Tibial nerve (tissue), 4 donors: ENCODE measurements around the gene PIK3C2A.

ENCODE experiments used
- CTCF ChIP-seq, 5 experiments: fragments of 200-600 bp in 3 of 5; fragments of 450-650 bp in 2 of 5; sonication (generic) in 3 of 5; IDR thresholded peaks; one replicate each; pipeline ENCODE4 v1.5.1; 2016 to 2019; ENCODE audit warnings: antibody characterized with exemption in 5 of 5, mild to moderate bottlenecking in 3 of 5, moderate library complexity in 2 of 5
- EP300 ChIP-seq, 2 donors: sonication (generic); formaldehyde crosslinking; IDR thresholded peaks; one replicate each; pipeline ENCODE4 v1.6.1; 2017; ENCODE audit warnings: antibody characterized with exemption in 2 of 2, mild to moderate bottlenecking in 1 of 2

- TF ChIP-seq CTCF (IDR thresholded peaks at IDR 0.05): no peak
- no peak for TF ChIP-seq EP300 (IDR thresholded peaks at IDR 0.05)
Observed at GRCh38 chr11:17252704-17253103, 44.9 kb upstream of the PIK3C2A start.
